Measurements from ENCODE around the gene HMOX1.

- no peak for TF ChIP-seq CTCF (optimal IDR thresholded peaks at IDR 0.05 in 1 of 3, IDR thresholded peaks at IDR 0.05 in 1 of 3, conservative IDR thresholded peaks at IDR 0.05 in 1 of 3; ENCODE audit: extremely low read depth in 1 of 3, insufficient read depth in 2 of 3, low read length in 3 of 3)
- TF ChIP-seq EZH2 (IDR thresholded peaks at IDR 0.05; ENCODE audit: low read length), result no peak
These were observed 33.4 kb upstream of the HMOX1 start for GRCh38 chr22:35347462-35347861.
